HepG2 (cell line): ENCODE measurements around the gene MYOM1. TPM values are rescaled to one million over a fixed set of nuclear protein-coding genes. Genes with fewer than 3 reads are reported as not detected.

ENCODE experiments used
- ATAC-seq: fragments of 200-7000 bp; cut with Tn5 transposase; 3 replicates; pipeline ENCODE4 v1.9.1; 2020; ENCODE audit warnings: mild to moderate bottlenecking, moderate library complexity
- BruUV-seq: library from RNA; stranded (reverse); fragments of 400-500 nt; replicated peaks from 2 replicates; lab custom pipeline; 2021; lab: Mats Ljungman, UMichigan
- CTCF ChIA-PET: fragments of 300-600 bp; formaldehyde crosslinking; extraction: SDS; loops from one replicate; lab custom pipeline; 2021; ENCODE audit warnings: low total read pairs, inconsistent platforms, low intra/inter-chr PET ratio; lab: Yijun Ruan, JAX
- POLR2A ChIA-PET: fragments of 350-600 bp; sonication (Branson Sonifier 250); formaldehyde crosslinking; loops from one replicate; lab custom pipeline; 2020; ENCODE audit warnings: antibody characterized with exemption, inconsistent platforms; lab: Yijun Ruan, JAX
- DNase-seq: peaks from one replicate; pipeline ENCODE4 v3.0.0-alpha.2; 2015; ENCODE audit warnings: low spot score
- FAIRE-seq: peaks from 3 replicates; lab custom pipeline; 2011; peaks lifted over from hg19 to GRCh38; lab: Jason Lieb, UNC
- H2AFZ ChIP-seq: one replicate; pipeline ENCODE4 v1.6.1; 2011; ENCODE audit warnings: low read length, inconsistent platforms
- H3K27ac ChIP-seq: fragments of 300-600 bp; 3 replicates; pipeline ENCODE4 v1.8.0; 2011; ENCODE audit warnings: mixed run types, mild to moderate bottlenecking, mixed read lengths, low read length, inconsistent platforms; ENCODE audit not compliant: insufficient read depth; ENCODE audit errors: extremely low read length
- H3K27me3 ChIP-seq, 2 experiments: fragments of 200-600 bp in 1 of 2; 2 replicates in 1 of 2; 3 replicates in 1 of 2; pipeline versions ENCODE4 v1.6.0 to v1.8.0; 2011; ENCODE audit warnings: low read length in 2 of 2, mild to moderate bottlenecking in 2 of 2, moderate library complexity in 2 of 2, inconsistent platforms in 1 of 2; ENCODE audit not compliant: insufficient read depth in 2 of 2, control insufficient read depth in 1 of 2
- H3K36me3 ChIP-seq, 2 experiments: fragments of 200-600 bp in 1 of 2; replicated peaks in 1 of 2; 2 replicates in 1 of 2; 3 replicates in 1 of 2; pipeline versions ENCODE4 v1.5.1 to v1.8.0; 2011; ENCODE audit warnings: low read length in 2 of 2, inconsistent platforms in 1 of 2; ENCODE audit not compliant: insufficient read depth in 2 of 2, control insufficient read depth in 1 of 2
- H3K4me1 ChIP-seq: 2 replicates; pipeline ENCODE4 v1.5.1; 2012; ENCODE audit warnings: low read length, inconsistent platforms; ENCODE audit not compliant: insufficient read depth
- H3K4me2 ChIP-seq: 2 replicates; pipeline ENCODE4 v1.6.0; 2011; ENCODE audit warnings: low read depth, low read length, inconsistent platforms
- H3K4me3 ChIP-seq, 3 experiments: fragments of 200-600 bp in 1 of 3; sonication (generic), shearing (Covaris generic) in 1 of 3; replicated peaks in 1 of 3; 2 replicates each; pipeline ENCODE4 v1.5.1; 2011 to 2016; ENCODE audit warnings: low read length in 3 of 3, inconsistent platforms in 2 of 3, low read depth in 2 of 3, mild to moderate bottlenecking in 2 of 3, control low read depth in 1 of 3, mixed read lengths in 1 of 3; ENCODE audit not compliant: insufficient read depth in 1 of 3
- H3K79me2 ChIP-seq: one replicate; pipeline ENCODE4 v1.6.1; 2011; ENCODE audit warnings: low read length, inconsistent platforms; ENCODE audit not compliant: insufficient read depth
- H3K9ac ChIP-seq: 2 replicates; pipeline ENCODE4 v1.6.0; 2011; ENCODE audit warnings: mild to moderate bottlenecking, low read depth, low read length, inconsistent platforms; ENCODE audit not compliant: insufficient read depth
- H3K9me3 ChIP-seq: 2 replicates; pipeline ENCODE4 v1.5.1; 2012; ENCODE audit warnings: mild to moderate bottlenecking, low read length
- H4K20me1 ChIP-seq: 2 replicates; pipeline ENCODE4 v1.6.0; 2011; ENCODE audit warnings: inconsistent platforms, mild to moderate bottlenecking, low read length, moderate library complexity; ENCODE audit not compliant: insufficient read depth
- EP300 ChIP-seq, 3 experiments: sonication (generic) in 1 of 3; formaldehyde crosslinking in 1 of 3; IDR thresholded peaks; 2 replicates each; pipeline versions ENCODE4 v1.5.1 to v1.6.1; 2011 to 2020; ENCODE audit warnings: low read depth in 2 of 3, low read length in 2 of 3, borderline replicate concordance in 1 of 3, improper control_type of control experiment in 1 of 3, mild to moderate bottlenecking in 1 of 3, missing genetic modification reagents in 1 of 3, moderate library complexity in 1 of 3
- FOSL2 ChIP-seq: sonication (generic); formaldehyde crosslinking; IDR thresholded peaks from 2 replicates; pipeline ENCODE4 v1.4.0; 2020; ENCODE audit warnings: missing genetic modification reagents
- FOXM1 ChIP-seq: sonication (generic); formaldehyde crosslinking; IDR thresholded peaks from 2 replicates; pipeline ENCODE4 v1.5.0; 2020; ENCODE audit warnings: missing genetic modification reagents
- FOXP1 ChIP-seq, 2 experiments: fragments of 450-650 bp in 1 of 2; IDR thresholded peaks; 2 replicates each; pipeline ENCODE4 v1.6.1; 2017 to 2018; ENCODE audit warnings: antibody characterized with exemption in 1 of 2
- GATA4 ChIP-seq: sonication (generic); IDR thresholded peaks from 2 replicates; pipeline ENCODE4 v1.6.1; 2016; ENCODE audit warnings: antibody characterized with exemption, low read depth, borderline replicate concordance
- HCFC1 ChIP-seq: fragments of 150-350 bp; IDR thresholded peaks from 2 replicates; pipeline ENCODE4 v1.6.1; 2014; ENCODE audit warnings: low read depth, low read length
- KLF16 ChIP-seq, 2 experiments: sonication (generic) in 1 of 2; formaldehyde crosslinking in 1 of 2; IDR thresholded peaks; 2 replicates each; pipeline versions ENCODE4 v1.6.1 to v1.8.0; 2016 to 2023; ENCODE audit warnings: missing genetic modification reagents in 2 of 2, missing compliant biosample characterization in 1 of 2
- MEF2D ChIP-seq: sonication (generic); formaldehyde crosslinking; IDR thresholded peaks from 2 replicates; pipeline ENCODE4 v1.5.1; 2020; ENCODE audit warnings: mild to moderate bottlenecking, missing genetic modification reagents
- MIXL1 ChIP-seq: IDR thresholded peaks from 2 replicates; pipeline ENCODE4 v1.6.1; 2016
- NFE2 ChIP-seq: sonication (generic); formaldehyde crosslinking; IDR thresholded peaks from 2 replicates; pipeline ENCODE4 v1.4.0; 2020; ENCODE audit warnings: missing genetic modification reagents
- NR2F6 ChIP-seq, 2 experiments: IDR thresholded peaks; 2 replicates each; pipeline ENCODE4 v1.6.1; 2016; ENCODE audit warnings: antibody characterized with exemption in 1 of 2, mild to moderate bottlenecking in 1 of 2
- PRMT3 ChIP-seq: sonication (generic); formaldehyde crosslinking; IDR thresholded peaks from 2 replicates; pipeline ENCODE4 v1.8.1; 2022; ENCODE audit warnings: low read depth, mild to moderate bottlenecking, moderate library complexity, missing genetic modification reagents, borderline replicate concordance
- RARA ChIP-seq: IDR thresholded peaks from 2 replicates; pipeline ENCODE4 v1.6.1; 2016; ENCODE audit warnings: missing genetic modification reagents, missing compliant biosample characterization
- SNAI1 ChIP-seq: sonication (generic); formaldehyde crosslinking; IDR thresholded peaks from 2 replicates; pipeline ENCODE4 v1.5.0; 2020; ENCODE audit warnings: mild to moderate bottlenecking, missing genetic modification reagents, borderline replicate concordance
- ZFP36L2 ChIP-seq: sonication (generic); formaldehyde crosslinking; IDR thresholded peaks from 2 replicates; pipeline ENCODE4 v1.4.0; 2020; ENCODE audit warnings: missing genetic modification reagents
- ZNF605 ChIP-seq: sonication (generic); formaldehyde crosslinking; IDR thresholded peaks from 2 replicates; pipeline ENCODE4 v1.8.0; 2022; ENCODE audit warnings: mild to moderate bottlenecking, missing genetic modification reagents
- WGBS: methylation state at CpG from one replicate; pipeline ENCODE4 v1.1.6; 2017; ENCODE audit warnings: low lambda C conversion rate; 5-methylcytosine and 5-hydroxymethylcytosine counted together
- in situ Hi-C: cut with HindIII; loops from 2 replicates; pipeline ENCODE4 v1.10.0; 2017; ENCODE audit warnings: low pct_unique_long_range_greater_than_20kb; ENCODE audit not compliant: extremely low pct_ligation_motif_present
- intact Hi-C: fragments of 100-400 bp; cut with micrococcal nuclease; formaldehyde crosslinking; loops from one replicate; pipeline ENCODE4 v1.10.0; 2022; ENCODE audit not compliant: unreplicated experiment
- polyA plus RNA-seq, 8 experiments: library from polyadenylated mRNA; depleted of rRNA in 3 of 8; stranded (reverse) in 7 of 8; unstranded in 1 of 8; fragments of >200 nt; fragmentation: Illumina TruSeq in 4 of 8; extraction: Trizol in 4 of 8; gene quantifications; 2 replicates each; pipeline versions ENCODE4 v1.2.1 to v1.2.3, GENCODE V29; 2011 to 2016; ENCODE audit warnings: low read depth in 4 of 8, missing spikeins in 1 of 8, mixed read lengths in 1 of 8; ENCODE audit not compliant: insufficient read depth in 1 of 8
- total RNA-seq, 5 experiments: library from RNA; depleted of rRNA; stranded (reverse); fragments of >200 nt; fragmentation: Illumina TruSeq; extraction: Trizol; gene quantifications; 2 replicates each; pipeline ENCODE4 v1.2.3, GENCODE V29; 2016; ENCODE audit warnings: low read depth in 1 of 5
- TF ChIP-seq, protein P1 (sequence below): sonication (generic); formaldehyde crosslinking; IDR thresholded peaks from 2 replicates; pipeline ENCODE4 v1.4.0; 2020; ENCODE audit warnings: missing genetic modification reagents, borderline replicate concordance
- TF ChIP-seq, protein P2 (sequence below): IDR thresholded peaks from 2 replicates; pipeline ENCODE4 v1.6.1; 2016; ENCODE audit warnings: low read depth

MYOM1 gene
- total and polyA plus RNA-seq, 2 of the 13 experiments (the other 11 are each of a cell fraction or from before 2014, with no cell fraction given): 0.46 to 0.98 TPM

- no peaks in the 10 kb centered on the region for H3K27me3 ChIP-seq
- no peaks in the 10 kb centered on the region for H3K79me2 ChIP-seq
- H2AFZ ChIP-seq: no peak overlapping the region
- no peaks in the 10 kb centered on the region for H3K9me3 ChIP-seq
- H3K36me3 ChIP-seq: no peaks in the 10 kb centered on the region
- H3K9ac ChIP-seq: peak overlapping the region; percentile 19; the same call in 1 of the 2 replicates
- in situ Hi-C loops (no loop called here), intact Hi-C loops (loop anchor here (5.0 to 10.0 kb wide), 2 partner anchors 57 to 185 kb away; no protein-coding TSS in a partner anchor)
- DNase-seq (peak; percentile 60), FAIRE-seq (no peak), ATAC-seq (no peak)
- H3K4me1 ChIP-seq: peaks cover 72% of the 10 kb centered on the region
- CTCF ChIA-PET: no interaction called here
- H3K27ac ChIP-seq: peak overlapping the region; percentile 97
- no peak overlapping the region for H3K4me3 ChIP-seq
- no peaks in the 10 kb centered on the region for H4K20me1 ChIP-seq
- POLR2A ChIA-PET: interaction anchor here (1.0 kb wide), 1 partner anchor 180 kb away, joined by 3 read pairs; no protein-coding TSS in a partner anchor
- peak overlapping the region; percentile 49; the same call in 1 of the 2 replicates for H3K4me2 ChIP-seq
- WGBS: 90% methylated on average over 12 of the region's 12 CpGs
- no TSS peak for BruUV-seq
- no peak for TF ChIP-seq SNAI1 (CRISPR knock-in tag)
- TF ChIP-seq NR2F6 (IDR thresholded peaks at IDR 0.05): 0 out of 2 replicates have a peak, but pooled peaks have one; percentile 18
- no peak for TF ChIP-seq NR2F6 (CRISPR knock-in tag; IDR thresholded peaks at IDR 0.05)
- peak; percentile 71 for TF ChIP-seq RARA
- TF ChIP-seq KLF16 (CRISPR knock-in tag; IDR thresholded peaks at IDR 0.05): peak in 1 of 2 experiments; percentile 18; a peak in 1 of 4 replicates
- TF ChIP-seq ZFP36L2: no peak
- TF ChIP-seq GATA4: no peak
- TF ChIP-seq NFE2 (CRISPR knock-in tag): no peak
- TF ChIP-seq, protein P1, sequence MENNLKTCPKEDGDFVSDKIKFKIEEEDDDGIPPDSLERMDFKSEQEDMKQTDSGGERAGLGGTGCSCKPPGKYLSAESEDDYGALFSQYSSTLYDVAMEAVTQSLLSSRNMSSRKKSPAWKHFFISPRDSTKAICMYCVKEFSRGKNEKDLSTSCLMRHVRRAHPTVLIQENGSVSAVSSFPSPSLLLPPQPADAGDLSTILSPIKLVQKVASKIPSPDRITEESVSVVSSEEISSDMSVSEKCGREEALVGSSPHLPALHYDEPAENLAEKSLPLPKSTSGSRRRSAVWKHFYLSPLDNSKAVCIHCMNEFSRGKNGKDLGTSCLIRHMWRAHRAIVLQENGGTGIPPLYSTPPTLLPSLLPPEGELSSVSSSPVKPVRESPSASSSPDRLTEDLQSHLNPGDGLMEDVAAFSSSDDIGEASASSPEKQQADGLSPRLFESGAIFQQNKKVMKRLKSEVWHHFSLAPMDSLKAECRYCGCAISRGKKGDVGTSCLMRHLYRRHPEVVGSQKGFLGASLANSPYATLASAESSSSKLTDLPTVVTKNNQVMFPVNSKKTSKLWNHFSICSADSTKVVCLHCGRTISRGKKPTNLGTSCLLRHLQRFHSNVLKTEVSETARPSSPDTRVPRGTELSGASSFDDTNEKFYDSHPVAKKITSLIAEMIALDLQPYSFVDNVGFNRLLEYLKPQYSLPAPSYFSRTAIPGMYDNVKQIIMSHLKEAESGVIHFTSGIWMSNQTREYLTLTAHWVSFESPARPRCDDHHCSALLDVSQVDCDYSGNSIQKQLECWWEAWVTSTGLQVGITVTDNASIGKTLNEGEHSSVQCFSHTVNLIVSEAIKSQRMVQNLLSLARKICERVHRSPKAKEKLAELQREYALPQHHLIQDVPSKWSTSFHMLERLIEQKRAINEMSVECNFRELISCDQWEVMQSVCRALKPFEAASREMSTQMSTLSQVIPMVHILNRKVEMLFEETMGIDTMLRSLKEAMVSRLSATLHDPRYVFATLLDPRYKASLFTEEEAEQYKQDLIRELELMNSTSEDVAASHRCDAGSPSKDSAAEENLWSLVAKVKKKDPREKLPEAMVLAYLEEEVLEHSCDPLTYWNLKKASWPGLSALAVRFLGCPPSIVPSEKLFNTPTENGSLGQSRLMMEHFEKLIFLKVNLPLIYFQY (CRISPR knock-in tag): no peak
- TF ChIP-seq FOXP1 (IDR thresholded peaks at IDR 0.05): no peak
- TF ChIP-seq FOXP1 (CRISPR knock-in tag; IDR thresholded peaks at IDR 0.05): peak; percentile 43; the same call in 1 of the 2 replicates
- TF ChIP-seq MEF2D: no peak
- TF ChIP-seq ZNF605 (CRISPR knock-in tag): no peak
- TF ChIP-seq, protein P2, sequence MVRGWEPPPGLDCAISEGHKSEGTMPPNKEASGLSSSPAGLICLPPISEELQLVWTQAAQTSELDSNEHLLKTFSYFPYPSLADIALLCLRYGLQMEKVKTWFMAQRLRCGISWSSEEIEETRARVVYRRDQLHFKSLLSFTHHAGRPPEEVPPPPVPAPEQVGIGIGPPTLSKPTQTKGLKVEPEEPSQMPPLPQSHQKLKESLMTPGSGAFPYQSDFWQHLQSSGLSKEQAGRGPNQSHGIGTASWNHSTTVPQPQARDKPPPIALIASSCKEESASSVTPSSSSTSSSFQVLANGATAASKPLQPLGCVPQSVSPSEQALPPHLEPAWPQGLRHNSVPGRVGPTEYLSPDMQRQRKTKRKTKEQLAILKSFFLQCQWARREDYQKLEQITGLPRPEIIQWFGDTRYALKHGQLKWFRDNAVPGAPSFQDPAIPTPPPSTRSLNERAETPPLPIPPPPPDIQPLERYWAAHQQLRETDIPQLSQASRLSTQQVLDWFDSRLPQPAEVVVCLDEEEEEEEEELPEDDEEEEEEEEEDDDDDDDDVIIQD (CRISPR knock-in tag): peak; percentile 76; the same call in 1 of the 2 replicates
- TF ChIP-seq HCFC1: no peak
- no peak for TF ChIP-seq PRMT3
- no peak for TF ChIP-seq MIXL1 (CRISPR knock-in tag)
- TF ChIP-seq FOSL2 (CRISPR knock-in tag): peak; percentile 92
- no peak for TF ChIP-seq FOXM1 (CRISPR knock-in tag)
- TF ChIP-seq EP300 (IDR thresholded peaks at IDR 0.05; ENCODE audit: low read depth in 2 of 2, low read length in 2 of 2): peak in 1 of 2 experiments; percentile 58; a peak in 1 of 4 replicates
- no peak for TF ChIP-seq EP300 (CRISPR knock-in tag; IDR thresholded peaks at IDR 0.05; ENCODE audit: borderline replicate concordance)
Observed at GRCh38 chr18:3119401-3120341, 100.1 kb downstream of the MYOM1 start.
